Bronchial epithelial cell (primary cell): ENCODE measurements around the gene DCAF6. TPM values are rescaled to one million over a fixed set of nuclear protein-coding genes. Genes with fewer than 3 reads are reported as not detected.

Experiments
- DNase-seq: peaks from one replicate; pipeline ENCODE4 v3.0.0-alpha.2; 2010; ENCODE audit warnings: low read depth
- FAIRE-seq: peaks from 2 replicates; lab custom pipeline; 2011; peaks lifted over from hg19 to GRCh38; lab: Jason Lieb, UNC
- H3K27me3 ChIP-seq: 2 replicates; pipeline ENCODE4 v1.5.1; 2011; ENCODE audit warnings: low read length; ENCODE audit not compliant: control insufficient read depth, insufficient read depth
- H3K36me3 ChIP-seq: 2 replicates; pipeline ENCODE4 v1.5.1; 2011; ENCODE audit warnings: low read length; ENCODE audit not compliant: control insufficient read depth, insufficient read depth
- H3K4me3 ChIP-seq: 2 replicates; pipeline ENCODE4 v1.5.1; 2011; ENCODE audit warnings: mild to moderate bottlenecking, low read depth, low read length, control low read depth
- CTCF ChIP-seq: IDR thresholded peaks from 2 replicates; pipeline ENCODE4 v1.5.1; 2011; ENCODE audit warnings: mild to moderate bottlenecking, moderate library complexity, low read length, control low read depth, inconsistent platforms; ENCODE audit not compliant: insufficient read depth, severe bottlenecking
- total RNA-seq: library from RNA; depleted of rRNA; stranded (reverse); fragments of >200 nt; gene quantifications from 2 replicates; pipeline ENCODE4 v1.2.1, GENCODE V29; 2014

DCAF6 gene
- total RNA-seq, 1 donor from 2014 or later, result 28.2 TPM

- H3K27me3 ChIP-seq, result no peaks in the 10 kb centered on the region
- H3K36me3 ChIP-seq, result peaks cover 1% of the 10 kb centered on the region
- DNase-seq (peak; percentile 17), FAIRE-seq (no peak)
- H3K4me3 ChIP-seq, result no peak overlapping the region
- peak; percentile 38 for TF ChIP-seq CTCF
These were observed 156.3 kb downstream of the DCAF6 start for GRCh38 chr1:168092566-168093355.

GRCh38 chr1:168093616-168094015, 157.1 kb downstream of the DCAF6 start:
- DNase-seq (no peak), FAIRE-seq (no peak)
- Histone ChIP-seq H3K27me3 (no peaks in the 10 kb centered on the region), H3K36me3 (peaks cover under 1% of the 10 kb centered on the region), H3K4me3 (no peak overlapping the region)
- no peak for TF ChIP-seq CTCF

DNA sequence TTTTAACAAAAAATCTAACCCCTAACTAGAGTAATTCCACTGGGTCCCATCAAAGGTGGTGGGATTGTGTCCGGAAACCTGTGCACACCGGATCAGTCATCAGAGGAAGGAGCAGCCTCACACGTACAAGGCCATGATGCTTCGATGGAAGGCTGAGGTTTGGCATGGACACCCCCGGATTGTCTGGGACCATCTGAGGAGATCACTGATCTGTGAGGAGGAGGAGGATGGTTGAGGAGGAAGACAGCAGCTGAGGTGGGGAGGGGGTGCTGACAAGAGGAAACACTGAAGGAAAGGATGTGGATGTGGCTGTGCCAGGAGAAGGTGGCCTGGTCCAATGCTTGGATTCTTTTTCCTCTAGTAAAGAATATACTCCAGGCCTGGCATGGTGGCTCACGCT, 159.0 kb downstream of the DCAF6 start:
- Histone ChIP-seq H3K36me3 (no peaks in the 10 kb centered on the region), H3K27me3 (no peaks in the 10 kb centered on the region), H3K4me3 (no peak overlapping the region)
- no peak for DNase-seq
- FAIRE-seq, result no peak
- no peak for TF ChIP-seq CTCF

DNA sequence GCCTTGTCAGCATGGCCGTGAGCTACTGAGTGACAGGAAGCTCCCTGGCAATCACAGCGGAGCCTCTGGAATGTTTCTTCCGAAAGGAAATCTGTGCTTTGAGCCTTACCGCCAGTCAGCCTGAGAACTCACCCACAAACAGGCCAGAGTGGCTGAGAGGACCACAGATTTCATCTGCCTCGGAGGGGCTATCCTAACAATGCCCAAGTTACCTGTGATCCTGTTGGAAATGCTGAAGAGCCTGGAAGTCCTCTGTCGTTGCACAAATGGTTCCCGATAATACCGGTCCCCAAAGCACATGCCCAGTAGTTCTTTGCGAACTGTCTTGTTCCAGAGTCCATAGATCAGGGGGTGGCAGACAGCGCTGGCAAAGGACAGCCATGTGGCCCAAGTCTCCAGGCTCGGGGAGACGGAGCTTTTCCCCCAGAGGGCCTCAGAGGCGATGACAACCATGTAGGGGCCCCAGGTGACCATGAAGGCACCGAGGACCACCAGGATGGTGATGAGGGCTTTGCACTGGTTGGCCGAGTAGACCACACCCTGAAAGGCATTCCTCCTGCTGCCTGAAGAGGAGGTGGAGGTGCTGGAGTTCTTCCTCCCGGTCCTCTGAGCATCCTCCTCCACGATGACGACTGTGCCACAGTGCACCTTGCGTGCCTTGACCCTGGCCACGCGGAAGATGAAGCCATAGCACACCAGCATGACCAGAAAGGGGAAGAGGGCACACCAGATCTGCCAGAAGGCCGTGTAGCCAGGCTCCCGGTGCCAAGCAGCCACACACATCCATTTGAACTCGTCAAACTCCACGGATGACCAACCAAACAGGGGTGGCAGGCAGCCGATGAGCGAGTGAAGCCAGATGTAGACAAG, 160.0 kb downstream of the DCAF6 start:
- Histone ChIP-seq H3K4me3 (no peak overlapping the region), H3K36me3 (no peaks in the 10 kb centered on the region), H3K27me3 (no peaks in the 10 kb centered on the region)
- no peak for TF ChIP-seq CTCF
- DNase-seq, result no peak
- no peak for FAIRE-seq

DNA sequence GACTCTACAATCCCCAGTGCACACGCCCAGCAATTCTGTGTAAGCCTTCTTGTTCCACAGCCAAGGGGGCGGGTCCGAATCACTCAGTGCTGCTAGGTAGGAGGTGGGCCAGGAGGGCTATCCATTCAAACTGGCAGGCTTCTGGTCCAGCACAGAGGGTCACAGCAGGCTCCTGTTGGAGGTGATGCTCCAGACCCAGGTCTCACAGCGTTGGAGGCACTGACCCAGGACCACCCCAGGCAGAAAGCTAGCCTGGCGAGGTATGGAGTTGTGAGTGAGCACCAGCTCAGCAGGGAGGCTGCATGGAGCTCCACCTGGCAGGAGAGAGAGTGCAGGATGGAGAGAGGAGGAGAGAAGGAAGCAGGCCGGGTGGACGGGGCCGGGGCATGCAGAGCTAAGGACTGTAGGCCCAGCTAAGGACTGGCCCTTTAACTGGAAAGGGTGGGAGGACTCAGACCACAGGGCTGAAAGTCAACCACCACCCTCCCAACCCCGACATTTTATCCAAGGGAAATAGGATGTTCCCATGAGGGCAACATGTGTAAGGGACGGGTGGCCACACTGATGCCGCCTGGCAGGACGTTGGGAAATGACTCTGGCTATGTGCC, 161.5 kb downstream of the DCAF6 start:
- FAIRE-seq, result no peak
- Histone ChIP-seq H3K4me3 (no peak overlapping the region), H3K36me3 (peaks cover 1% of the 10 kb centered on the region), H3K27me3 (no peaks in the 10 kb centered on the region)
- DNase-seq, result no peak
- no peak for TF ChIP-seq CTCF
